ENCODE results near the gene PPME1.

DNA sequence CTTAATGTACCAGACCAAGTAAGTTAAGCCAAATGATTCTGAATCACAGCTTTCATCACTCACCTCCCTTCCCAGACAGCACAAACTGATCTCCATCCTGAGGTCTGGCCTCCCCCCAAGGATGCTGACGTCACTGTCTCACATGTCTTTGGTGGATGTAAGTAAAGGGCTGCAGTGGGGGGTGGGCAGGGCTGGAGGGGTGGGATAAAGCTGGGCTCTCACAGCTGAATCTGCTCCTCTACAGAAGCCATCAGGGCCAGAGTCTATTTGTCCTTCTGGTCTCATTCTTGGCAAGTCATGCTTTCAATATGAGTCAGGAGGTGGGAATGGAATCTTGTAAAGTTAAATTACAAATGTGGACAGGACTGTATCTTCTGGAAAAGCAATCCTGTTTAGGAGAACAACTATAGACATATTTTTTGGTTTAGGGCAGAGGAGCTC lies 107.7 kb downstream of the PPME1 start:
- TF ChIP-seq EZH2 (IDR thresholded peaks at IDR 0.05; ENCODE audit: borderline replicate concordance, low read length), result no peak
- TF ChIP-seq, protein P1, sequence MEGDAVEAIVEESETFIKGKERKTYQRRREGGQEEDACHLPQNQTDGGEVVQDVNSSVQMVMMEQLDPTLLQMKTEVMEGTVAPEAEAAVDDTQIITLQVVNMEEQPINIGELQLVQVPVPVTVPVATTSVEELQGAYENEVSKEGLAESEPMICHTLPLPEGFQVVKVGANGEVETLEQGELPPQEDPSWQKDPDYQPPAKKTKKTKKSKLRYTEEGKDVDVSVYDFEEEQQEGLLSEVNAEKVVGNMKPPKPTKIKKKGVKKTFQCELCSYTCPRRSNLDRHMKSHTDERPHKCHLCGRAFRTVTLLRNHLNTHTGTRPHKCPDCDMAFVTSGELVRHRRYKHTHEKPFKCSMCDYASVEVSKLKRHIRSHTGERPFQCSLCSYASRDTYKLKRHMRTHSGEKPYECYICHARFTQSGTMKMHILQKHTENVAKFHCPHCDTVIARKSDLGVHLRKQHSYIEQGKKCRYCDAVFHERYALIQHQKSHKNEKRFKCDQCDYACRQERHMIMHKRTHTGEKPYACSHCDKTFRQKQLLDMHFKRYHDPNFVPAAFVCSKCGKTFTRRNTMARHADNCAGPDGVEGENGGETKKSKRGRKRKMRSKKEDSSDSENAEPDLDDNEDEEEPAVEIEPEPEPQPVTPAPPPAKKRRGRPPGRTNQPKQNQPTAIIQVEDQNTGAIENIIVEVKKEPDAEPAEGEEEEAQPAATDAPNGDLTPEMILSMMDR (IDR thresholded peaks at IDR 0.05; ENCODE audit: low read length), result no peak
